H1 (cell line): ENCODE data around the gene PNISR. TPM values are rescaled to one million over a fixed set of nuclear protein-coding genes. Genes with fewer than 3 reads are reported as not detected.

ENCODE experiments used
- CTCF ChIA-PET: fragments of 300-600 bp; sonication (Branson Sonifier 250); formaldehyde crosslinking; loops from one replicate; lab custom pipeline; 2021; ENCODE audit not compliant: partially characterized antibody; lab: Charles Lee
- POLR2A ChIA-PET: fragments of 300-600 bp; sonication (Branson Sonifier 250); formaldehyde crosslinking; loops from one replicate; lab custom pipeline; 2021; ENCODE audit warnings: inconsistent platforms; ENCODE audit not compliant: partially characterized antibody; lab: Charles Lee
- DNase-seq, 2 experiments: peaks; one replicate each; pipeline versions ENCODE4 v3.0.0 to v3.0.0-alpha.2; 2010 to 2022; ENCODE audit warnings: low spot score in 2 of 2, low read depth in 1 of 2, mixed read lengths in 1 of 2
- FAIRE-seq: peaks from 2 replicates; lab custom pipeline; 2011; peaks lifted over from hg19 to GRCh38; lab: Jason Lieb, UNC
- H2AFZ ChIP-seq: 2 replicates; pipeline ENCODE4 v1.8.1; 2012; ENCODE audit warnings: low read length, inconsistent platforms
- H2AK5ac ChIP-seq: 2 replicates; pipeline ENCODE4 v1.6.1; 2013; ENCODE audit warnings: low read depth, low read length
- H2BK120ac ChIP-seq: replicated peaks from 2 replicates; pipeline ENCODE3; 2013; ENCODE audit warnings: low read depth, low read length, inconsistent platforms
- H2BK12ac ChIP-seq: 2 replicates; pipeline ENCODE4 v1.6.1; 2013; ENCODE audit warnings: low read depth, low read length
- H2BK15ac ChIP-seq: 2 replicates; pipeline ENCODE4 v1.6.1; 2013; ENCODE audit warnings: low read length
- H2BK20ac ChIP-seq: 2 replicates; pipeline ENCODE4 v1.6.1; 2013; ENCODE audit warnings: low read length
- H2BK5ac ChIP-seq: 2 replicates; pipeline ENCODE4 v1.6.1; 2013; ENCODE audit warnings: low read depth, low read length
- H3K14ac ChIP-seq: 2 replicates; pipeline ENCODE4 v1.6.1; 2013; ENCODE audit warnings: inconsistent platforms; ENCODE audit not compliant: insufficient read length
- H3K18ac ChIP-seq: 2 replicates; pipeline ENCODE4 v1.6.1; 2013; ENCODE audit warnings: low read length; ENCODE audit errors: extremely low read depth
- H3K23ac ChIP-seq: 2 replicates; pipeline ENCODE4 v1.6.1; 2013; ENCODE audit warnings: inconsistent platforms; ENCODE audit not compliant: insufficient read length
- H3K23me2 ChIP-seq: 2 replicates; pipeline ENCODE4 v1.6.1; 2013; ENCODE audit warnings: low read depth, low read length
- H3K27ac ChIP-seq: 2 replicates; pipeline ENCODE4 v1.6.1; 2011; ENCODE audit warnings: low read depth, low read length, inconsistent platforms
- H3K27me3 ChIP-seq, 4 experiments: replicated peaks in 1 of 4; 1 replicate in 1 of 4; 2 replicates in 3 of 4; pipeline versions ENCODE4 v1.6.1 to v1.8.1; 2011 to 2013; ENCODE audit warnings: low read length in 3 of 4, mild to moderate bottlenecking in 3 of 4, inconsistent platforms in 2 of 4, mixed read lengths in 2 of 4, moderate library complexity in 1 of 4; ENCODE audit not compliant: control insufficient read depth in 3 of 4, insufficient read depth in 3 of 4; ENCODE audit errors: extremely low read depth in 1 of 4
- H3K36me3 ChIP-seq, 4 experiments: 2 replicates each; pipeline versions ENCODE4 v1.6.1 to v1.8.1; 2011 to 2013; ENCODE audit warnings: mild to moderate bottlenecking in 4 of 4, low read length in 3 of 4, moderate library complexity in 2 of 4, control low read depth in 1 of 4, inconsistent platforms in 1 of 4; ENCODE audit not compliant: insufficient read depth in 4 of 4, control insufficient read depth in 2 of 4
- H3K4ac ChIP-seq: replicated peaks from 2 replicates; pipeline ENCODE3; 2013; ENCODE audit warnings: low read length, low read depth, mixed read lengths, inconsistent platforms; ENCODE audit not compliant: insufficient read length
- H3K4me1 ChIP-seq, 4 experiments: replicated peaks in 1 of 4; 1 replicate in 1 of 4; 2 replicates in 3 of 4; pipeline versions ENCODE4 v1.6.1 to v1.8.1; 2011 to 2013; ENCODE audit warnings: low read length in 3 of 4, inconsistent platforms in 2 of 4, mixed read lengths in 1 of 4; ENCODE audit not compliant: insufficient read depth in 4 of 4, control insufficient read depth in 3 of 4
- H3K4me2 ChIP-seq, 2 experiments: 2 replicates each; pipeline versions ENCODE4 v1.6.1 to v1.8.1; 2011 to 2013; ENCODE audit warnings: low read depth in 2 of 2, low read length in 2 of 2, control low read depth in 1 of 2, inconsistent platforms in 1 of 2, mild to moderate bottlenecking in 1 of 2; ENCODE audit not compliant: insufficient read depth in 1 of 2
- H3K4me3 ChIP-seq, 4 experiments: fragments of 200-600, 300-600 bp in 1 of 4; sonication (generic), shearing (Covaris generic), sonication (Bioruptor Twin) in 1 of 4; 2 replicates each; pipeline versions ENCODE4 v1.5.1 to v1.8.1; 2011 to 2016; ENCODE audit warnings: low read length in 4 of 4, low read depth in 3 of 4, control low read depth in 2 of 4, inconsistent platforms in 2 of 4, mild to moderate bottlenecking in 2 of 4, mixed read lengths in 1 of 4, moderate library complexity in 1 of 4; ENCODE audit not compliant: insufficient read depth in 2 of 4; ENCODE audit errors: extremely low read depth in 1 of 4
- H3K56ac ChIP-seq: replicated peaks from 2 replicates; pipeline ENCODE3; 2013; ENCODE audit warnings: low read depth, mild to moderate bottlenecking, mixed read lengths, low read length, inconsistent platforms; ENCODE audit not compliant: insufficient read length
- H3K79me1 ChIP-seq: 2 replicates; pipeline ENCODE4 v1.6.1; 2013; ENCODE audit warnings: low read depth, low read length, control low read depth
- H3K79me2 ChIP-seq, 2 experiments: 2 replicates each; pipeline versions ENCODE4 v1.6.1 to v1.8.1; 2012 to 2013; ENCODE audit warnings: low read length in 2 of 2, mild to moderate bottlenecking in 2 of 2, inconsistent platforms in 1 of 2; ENCODE audit not compliant: insufficient read depth in 2 of 2, control insufficient read depth in 1 of 2
- H3K9ac ChIP-seq, 4 experiments: replicated peaks in 1 of 4; 1 replicate in 1 of 4; 2 replicates in 3 of 4; pipeline versions ENCODE4 v1.6.1 to v1.8.1; 2011 to 2013; ENCODE audit warnings: low read depth in 3 of 4, low read length in 3 of 4, control low read depth in 2 of 4, mild to moderate bottlenecking in 2 of 4, moderate library complexity in 2 of 4, inconsistent platforms in 1 of 4; ENCODE audit errors: extremely low read depth in 1 of 4
- H3K9me3 ChIP-seq, 2 experiments: 2 replicates each; pipeline versions ENCODE4 v1.6.1 to v1.8.1; 2012 to 2013; ENCODE audit warnings: mild to moderate bottlenecking in 2 of 2, moderate library complexity in 2 of 2, control low read depth in 1 of 2, inconsistent platforms in 1 of 2, low read depth in 1 of 2, low read length in 1 of 2, mixed read lengths in 1 of 2; ENCODE audit not compliant: insufficient read depth in 2 of 2
- H4K20me1 ChIP-seq, 2 experiments: replicated peaks in 1 of 2; 2 replicates each; pipeline versions ENCODE3 to v1.8.1; 2011 to 2013; ENCODE audit warnings: inconsistent platforms in 2 of 2, low read length in 2 of 2, mild to moderate bottlenecking in 1 of 2; ENCODE audit not compliant: insufficient read depth in 2 of 2, control insufficient read depth in 1 of 2
- H4K5ac ChIP-seq: 2 replicates; pipeline ENCODE4 v1.6.1; 2013; ENCODE audit warnings: low read length, low read depth, mixed read lengths, inconsistent platforms; ENCODE audit not compliant: insufficient read length
- H4K8ac ChIP-seq: 2 replicates; pipeline ENCODE4 v1.8.0; 2013; ENCODE audit warnings: mild to moderate bottlenecking, moderate library complexity, low read length, inconsistent platforms; ENCODE audit not compliant: insufficient read depth; ENCODE audit errors: extremely low read depth
- H4K91ac ChIP-seq: replicated peaks from 2 replicates; pipeline ENCODE3; 2013; ENCODE audit warnings: low read length, mixed read lengths, inconsistent platforms; ENCODE audit not compliant: insufficient read length
- CREB1 ChIP-seq: IDR thresholded peaks from 2 replicates; pipeline ENCODE4 v1.6.1; 2012; ENCODE audit warnings: inconsistent platforms
- HDAC6 ChIP-seq: IDR thresholded peaks from one replicate; pipeline ENCODE4 v1.7.1; 2012; ENCODE audit warnings: low read depth, mild to moderate bottlenecking, inconsistent platforms, low read length, moderate library complexity
- MAFK ChIP-seq: IDR thresholded peaks from 2 replicates; pipeline ENCODE4 v1.6.1; 2012; ENCODE audit warnings: low read depth, mild to moderate bottlenecking, improper control_type of control experiment, low read length
- RNF2 ChIP-seq: fragments of 200-900, 300-1000 bp; sonication (generic); IDR thresholded peaks from 2 replicates; pipeline ENCODE4 v1.7.1; 2016; ENCODE audit warnings: borderline replicate concordance, low read depth, mild to moderate bottlenecking, antibody characterized with exemption, low read length; ENCODE audit not compliant: poor library complexity, severe bottlenecking; ENCODE audit errors: missing control alignments
- TCF12 ChIP-seq: IDR thresholded peaks from 2 replicates; pipeline ENCODE4 v1.6.1; 2011; ENCODE audit warnings: low read depth, mild to moderate bottlenecking, low read length
- YY1 ChIP-seq: IDR thresholded peaks from 2 replicates; pipeline ENCODE4 v1.6.1; 2011; ENCODE audit warnings: low read depth, mild to moderate bottlenecking, low read length
- polyA plus RNA-seq, 7 experiments: library from polyadenylated mRNA; depleted of rRNA in 3 of 7; stranded (reverse) in 5 of 7; unstranded in 2 of 7; fragments of >200 nt in 5 of 7; fragments of 200-250 nt in 2 of 7; gene quantifications; 1 replicate in 5 of 7; 2 replicates in 1 of 7; 4 replicates in 1 of 7; pipeline versions ENCODE4 v1.2.1 to v1.2.3, GENCODE V29; 2011 to 2013; ENCODE audit warnings: missing spikeins in 2 of 7, mixed read lengths in 2 of 7
- total RNA-seq: library from RNA; stranded (reverse); fragmentation: NEBNext Ultra II Directional; extraction: Animal tissue kit (Norgen Biotek cat#: 25700); gene quantifications from 2 replicates; pipeline ENCODE4 v1.2.1, GENCODE V29; 2021

PNISR gene
- total and polyA plus RNA-seq, 2 of the 8 experiments (the other 6 are each of a cell fraction or from before 2014, with no cell fraction given): 41.1 to 134 TPM

DNA sequence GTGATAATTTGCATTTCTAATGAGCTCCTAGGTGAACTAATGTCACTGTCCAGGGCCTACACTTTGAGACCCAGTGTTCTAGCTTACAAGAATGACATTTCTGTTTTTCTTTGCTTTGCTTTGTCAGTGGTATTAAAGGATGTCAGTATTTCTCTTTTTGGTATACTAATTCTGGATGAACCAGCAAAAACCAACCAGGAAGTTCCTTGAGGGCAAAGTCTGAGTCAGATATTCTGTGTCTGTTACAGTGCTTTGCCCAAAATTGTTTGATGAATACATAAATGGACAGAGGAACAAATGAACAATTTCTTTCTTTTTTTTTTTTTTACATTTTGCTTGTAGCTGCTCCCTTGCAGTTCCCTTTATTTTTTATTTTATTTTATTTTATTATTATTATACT, 46.5 kb downstream of the PNISR start:
- H3K9me3 ChIP-seq: no peaks in the 10 kb centered on the region
- DNase-seq (no peak), FAIRE-seq (no peak)
- no peak overlapping the region for H3K4ac ChIP-seq
- no peak overlapping the region for H2AK5ac ChIP-seq
- H4K20me1 ChIP-seq: no peaks in the 10 kb centered on the region
- no peaks in the 10 kb centered on the region for H3K4me1 ChIP-seq
- no peak overlapping the region for H3K18ac ChIP-seq
- no peak overlapping the region for H3K9ac ChIP-seq
- H4K91ac ChIP-seq: no peak overlapping the region
- no peak overlapping the region for H2BK20ac ChIP-seq
- no peak overlapping the region for H2BK5ac ChIP-seq
- TF ChIP-seq HDAC6 (no peak), RNF2 (no peak), MAFK (no peak), CREB1 (no peak), TCF12 (no peak), YY1 (no peak)
- H2BK120ac ChIP-seq: no peak overlapping the region
- H2BK15ac ChIP-seq: no peak overlapping the region
- no peaks in the 10 kb centered on the region for H3K27me3 ChIP-seq
- H2BK12ac ChIP-seq: no peak overlapping the region
- ChIA-PET CTCF (interaction anchor here (0.8 to 3.5 kb wide), 4 partner anchors 9 to 49 kb away, joined by 3 to 16 read pairs (median 5); no protein-coding TSS in a partner anchor), POLR2A (interaction anchor here (1.2 kb wide), 1 partner anchor 13 kb away, joined by 3 read pairs; no protein-coding TSS in a partner anchor)
- H3K79me2 ChIP-seq: no peaks in the 10 kb centered on the region
- no peaks in the 10 kb centered on the region for H3K23me2 ChIP-seq
- no peak overlapping the region for H3K23ac ChIP-seq
- H3K4me3 ChIP-seq: no peak overlapping the region
- no peak overlapping the region for H2AFZ ChIP-seq
- no peaks in the 10 kb centered on the region for H3K79me1 ChIP-seq
- H3K4me2 ChIP-seq: no peak overlapping the region
- H3K56ac ChIP-seq: no peak overlapping the region
- H4K8ac ChIP-seq: no peak overlapping the region
- no peaks in the 10 kb centered on the region for H3K36me3 ChIP-seq
- H3K14ac ChIP-seq: no peak overlapping the region
- no peak overlapping the region for H4K5ac ChIP-seq
- no peak overlapping the region for H3K27ac ChIP-seq
